Measurements from ENCODE around the gene DES.

The DES gene

DNA sequence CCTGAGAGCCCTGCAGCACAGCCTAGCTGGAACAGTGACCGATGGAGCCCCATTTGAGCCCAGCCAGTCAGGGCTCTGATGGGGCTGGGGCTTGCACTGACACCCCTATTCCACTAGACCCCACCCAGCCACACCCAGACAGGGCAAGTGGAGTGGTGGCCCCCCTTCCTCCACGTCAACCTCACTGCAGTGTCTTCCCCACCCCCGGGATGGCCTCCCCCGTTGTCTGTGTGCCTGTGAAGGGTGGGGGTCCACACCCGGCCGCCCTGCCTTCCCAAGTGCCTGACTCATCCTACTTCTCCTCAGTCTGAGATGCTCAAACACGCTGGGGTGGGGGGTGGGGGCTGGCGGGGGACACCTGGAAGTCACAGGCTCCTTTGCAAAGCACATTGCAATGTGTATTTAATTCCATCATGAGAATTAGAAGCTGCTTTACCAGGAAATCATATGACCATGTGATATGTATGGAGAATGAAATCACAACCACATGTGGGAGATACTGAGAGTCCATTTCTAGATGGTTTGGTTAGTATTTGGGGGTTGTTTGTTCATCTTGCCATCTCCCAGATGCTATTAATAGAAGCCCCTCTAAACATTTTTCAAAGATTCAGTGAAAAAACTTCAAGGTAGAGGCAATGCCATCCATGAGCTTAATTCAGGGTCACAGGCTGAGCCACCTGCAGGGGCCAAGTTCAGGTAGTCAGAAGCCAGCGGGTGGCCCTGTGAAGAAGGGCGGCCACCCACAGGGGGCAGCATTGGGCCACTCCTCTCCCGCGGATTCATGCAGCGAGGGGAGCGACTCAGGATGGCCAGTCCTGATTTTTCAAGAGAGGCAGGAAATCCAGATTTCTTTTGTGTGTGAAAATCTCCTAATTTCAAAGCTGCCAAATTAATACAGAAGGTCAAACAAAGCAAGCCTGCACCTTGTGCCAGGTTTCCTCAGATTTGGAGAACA lies 57.8 kb downstream of the DES start:
- DNase-seq: peak; percentile 26 to 69

Data from inflammatory macrophage treated with lipopolysaccharide for 1 hour (primary cell).